T-helper 2 cell (primary cell): ENCODE data around the gene RASEF.
A peak's percentile ranks its signal among the peaks of the same experiment; 100 is the strongest.
"Not testable (repeated sequence)": the region's sequence is repeated elsewhere in the genome, so short reads cannot be mapped to it uniquely, and the experiment has no call there.

ENCODE experiments used
- DNase-seq, 5 experiments: peaks; one replicate each; pipeline versions ENCODE4 v3.0.0 to v3.0.0-alpha.2; 2012 to 2022
- total RNA-seq, 2 donors: gene quantifications; one replicate each; lab custom pipeline; 2026; lab: John Stamatoyannopoulos, UW

Gene RASEF
- total RNA-seq: 0 to 1.6 reads per million in 2 donors

- peak in 1 of 5 experiments; percentile 3 for DNase-seq
Observed at GRCh38 chr9:83062651-83063527, at the start of gene RASEF. RASEF (minus strand) TSS chr9:83063142; CDS start chr9:83062867, 275 bp downstream.

- DNase-seq: no peak
Observed at GRCh38 chr9:83111169-83111568, 48.2 kb upstream of the RASEF start.

GRCh38 chr9:83109296-83109695 lies 46.4 kb upstream of the RASEF start:
- no peak for DNase-seq

GRCh38 chr9:83108208-83108607 lies 45.3 kb upstream of the RASEF start:
- no peak for DNase-seq

GRCh38 chr9:83106772-83107171 lies 43.8 kb upstream of the RASEF start:
- DNase-seq: no peak

- DNase-seq: no peak
Observed at GRCh38 chr9:83106263-83106662, 43.3 kb upstream of the RASEF start.

GRCh38 chr9:83097633-83098032 lies 34.7 kb upstream of the RASEF start:
- no peak for DNase-seq

GRCh38 chr9:83093311-83093710 lies 30.4 kb upstream of the RASEF start:
- DNase-seq: not testable (repeated sequence)

GRCh38 chr9:83081846-83082245 lies 18.9 kb upstream of the RASEF start:
- DNase-seq: no peak

GRCh38 chr9:83081010-83081409 lies 18.1 kb upstream of the RASEF start:
- no peak for DNase-seq

- DNase-seq: not testable (repeated sequence)
Observed at GRCh38 chr9:83075932-83076331, 13.0 kb upstream of the RASEF start.

GRCh38 chr9:83072498-83072897 lies 9.6 kb upstream of the RASEF start:
- DNase-seq: not testable (repeated sequence)

- DNase-seq: no peak
Observed at GRCh38 chr9:83071626-83072025, 8.7 kb upstream of the RASEF start.

- no peak for DNase-seq
Observed at GRCh38 chr9:83070261-83070660, 7.3 kb upstream of the RASEF start.

- no peak for DNase-seq
Observed at GRCh38 chr9:83069651-83070050, 6.7 kb upstream of the RASEF start.

GRCh38 chr9:83068414-83068813 lies 5.5 kb upstream of the RASEF start:
- DNase-seq: no peak

- DNase-seq: no peak
Observed at GRCh38 chr9:83067579-83067978, 4.6 kb upstream of the RASEF start.

GRCh38 chr9:83066771-83067170 lies 3.8 kb upstream of the RASEF start:
- DNase-seq: no peak

GRCh38 chr9:83065233-83065632 lies 2.3 kb upstream of the RASEF start:
- no peak for DNase-seq

GRCh38 chr9:83061990-83062650 lies 822 bp downstream of the RASEF start:
- no peak for DNase-seq

- no peak for DNase-seq
Observed at GRCh38 chr9:83061036-83061435, 1.9 kb downstream of the RASEF start.

GRCh38 chr9:83060556-83060955 lies 2.4 kb downstream of the RASEF start:
- no peak for DNase-seq

GRCh38 chr9:83059417-83059816 lies 3.5 kb downstream of the RASEF start:
- DNase-seq: no peak

- DNase-seq: no peak
Observed at GRCh38 chr9:83056911-83057310, 6.0 kb downstream of the RASEF start.
